Measurements from ENCODE around the gene NBAS. TPM values are rescaled to one million over a fixed set of nuclear protein-coding genes. Genes with fewer than 3 reads are reported as not detected.

NBAS gene
- total RNA-seq, 4 donors from 2014 or later = 34.0 to 51.2 (median 41.9) TPM

DNA sequence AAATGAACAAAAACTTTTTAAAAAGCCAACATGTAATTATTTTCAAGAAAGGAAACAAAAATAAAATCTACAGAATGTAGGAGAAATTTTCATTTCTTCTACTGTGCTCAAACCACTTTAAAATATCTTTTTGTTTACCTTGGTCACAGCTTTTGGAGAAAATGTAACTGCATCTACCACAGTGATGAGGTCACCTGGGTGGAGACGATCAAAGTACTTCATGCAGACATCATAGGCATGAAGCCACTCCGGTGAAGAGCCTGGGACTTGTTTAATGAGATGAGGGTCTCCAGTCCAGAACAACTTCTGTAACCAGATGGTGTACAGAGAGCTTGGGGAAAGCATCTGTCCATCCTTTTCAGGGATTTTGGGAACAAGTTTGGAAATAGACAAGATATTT, 285.8 kb downstream of the NBAS start:
- TF ChIP-seq, protein P1, sequence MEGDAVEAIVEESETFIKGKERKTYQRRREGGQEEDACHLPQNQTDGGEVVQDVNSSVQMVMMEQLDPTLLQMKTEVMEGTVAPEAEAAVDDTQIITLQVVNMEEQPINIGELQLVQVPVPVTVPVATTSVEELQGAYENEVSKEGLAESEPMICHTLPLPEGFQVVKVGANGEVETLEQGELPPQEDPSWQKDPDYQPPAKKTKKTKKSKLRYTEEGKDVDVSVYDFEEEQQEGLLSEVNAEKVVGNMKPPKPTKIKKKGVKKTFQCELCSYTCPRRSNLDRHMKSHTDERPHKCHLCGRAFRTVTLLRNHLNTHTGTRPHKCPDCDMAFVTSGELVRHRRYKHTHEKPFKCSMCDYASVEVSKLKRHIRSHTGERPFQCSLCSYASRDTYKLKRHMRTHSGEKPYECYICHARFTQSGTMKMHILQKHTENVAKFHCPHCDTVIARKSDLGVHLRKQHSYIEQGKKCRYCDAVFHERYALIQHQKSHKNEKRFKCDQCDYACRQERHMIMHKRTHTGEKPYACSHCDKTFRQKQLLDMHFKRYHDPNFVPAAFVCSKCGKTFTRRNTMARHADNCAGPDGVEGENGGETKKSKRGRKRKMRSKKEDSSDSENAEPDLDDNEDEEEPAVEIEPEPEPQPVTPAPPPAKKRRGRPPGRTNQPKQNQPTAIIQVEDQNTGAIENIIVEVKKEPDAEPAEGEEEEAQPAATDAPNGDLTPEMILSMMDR (IDR thresholded peaks at IDR 0.05; ENCODE audit: low read depth) = no peak

DNA sequence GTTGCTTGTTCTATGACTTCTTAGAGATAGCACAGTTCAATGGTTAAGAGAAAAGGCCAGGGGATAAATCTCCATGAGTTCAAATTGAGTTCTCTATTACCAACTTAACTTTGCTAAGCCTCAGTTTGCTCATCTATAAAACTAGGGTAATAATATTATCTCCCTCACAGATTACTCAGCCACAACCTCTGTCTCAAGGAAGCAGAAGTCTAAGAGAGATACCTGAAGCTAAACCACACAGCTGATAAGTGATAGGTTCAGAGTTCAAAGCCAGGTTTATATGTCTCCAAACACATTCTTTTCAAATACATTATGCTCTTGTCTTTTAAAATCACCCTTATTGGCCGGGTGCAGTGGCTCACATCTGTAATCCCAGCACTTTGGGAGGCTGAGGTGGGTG, 287.7 kb downstream of the NBAS start:
- TF ChIP-seq, protein P1 (IDR thresholded peaks at IDR 0.05; ENCODE audit: low read depth) = no peak

- TF ChIP-seq, protein P1 (IDR thresholded peaks at IDR 0.05; ENCODE audit: low read depth) = no peak
Measured at GRCh38 chr2:15272942-15273341, 288.2 kb downstream of the NBAS start.

DNA sequence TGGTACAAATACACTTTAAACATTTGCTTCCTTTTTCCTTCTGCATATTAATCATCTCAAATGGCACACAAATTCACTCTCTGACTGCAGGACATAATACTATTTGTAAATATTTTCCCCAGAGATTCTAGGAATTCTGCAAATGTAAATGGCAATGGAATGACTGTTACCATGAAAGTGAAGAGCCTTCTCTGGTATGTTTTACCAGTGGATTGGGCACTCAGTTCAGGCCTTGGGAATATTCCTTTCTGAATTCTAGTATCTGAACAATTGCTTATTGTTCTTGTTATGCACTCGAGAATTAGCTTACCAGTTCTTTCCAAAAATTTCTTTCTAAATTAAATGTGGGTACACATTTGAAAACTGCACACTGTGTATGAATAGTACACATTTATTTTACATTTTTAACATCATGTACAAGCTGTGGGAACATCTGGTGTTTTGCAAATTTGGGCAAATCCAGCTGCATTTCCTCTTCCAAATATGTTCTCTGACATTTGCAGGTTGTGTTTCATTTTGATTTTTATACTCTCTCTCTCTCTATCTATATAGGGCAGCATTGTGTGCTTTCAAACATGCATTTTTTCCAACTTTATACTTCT, 289.1 kb downstream of the NBAS start:
- TF ChIP-seq, protein P1 (IDR thresholded peaks at IDR 0.05; ENCODE audit: low read depth) = no peak

DNA sequence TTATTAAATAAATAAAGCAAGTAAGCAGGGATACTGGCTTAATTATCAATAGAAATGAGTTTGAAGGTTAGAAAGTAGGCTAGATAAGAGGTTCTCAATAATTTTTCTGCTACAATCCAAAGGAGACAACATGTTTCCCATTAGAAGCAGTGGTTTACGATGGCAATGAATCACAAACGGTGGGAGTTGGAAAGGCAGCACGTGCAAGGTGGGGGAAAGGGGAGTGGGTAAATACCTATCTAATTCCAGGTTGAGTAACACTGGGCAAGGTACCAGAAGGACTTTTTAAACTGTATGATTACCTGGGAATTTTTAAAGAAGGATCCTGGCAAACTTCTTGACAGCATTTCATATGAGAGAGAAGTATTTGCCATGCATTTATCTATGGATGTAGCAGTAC, 289.9 kb downstream of the NBAS start:
- TF ChIP-seq, protein P1 (IDR thresholded peaks at IDR 0.05; ENCODE audit: low read depth) = no peak

- TF ChIP-seq, protein P1 (IDR thresholded peaks at IDR 0.05; ENCODE audit: low read depth) = no peak
Measured at GRCh38 chr2:15269043-15269442, 292.1 kb downstream of the NBAS start.

- TF ChIP-seq, protein P1 (IDR thresholded peaks at IDR 0.05; ENCODE audit: low read depth) = no peak
Measured at GRCh38 chr2:15265889-15266288, 295.2 kb downstream of the NBAS start.

All from subcutaneous adipose tissue (tissue), 4 donors.